H1 (cell line): ENCODE data around the gene TMEM179B. TPM values are rescaled to one million over a fixed set of nuclear protein-coding genes. Genes with fewer than 3 reads are reported as not detected.

Experiments
- BACH1 ChIP-seq: IDR thresholded peaks from 2 replicates; pipeline ENCODE4 v1.6.1; 2012; ENCODE audit warnings: low read length, improper control_type of control experiment
- BCL11A ChIP-seq, 2 experiments: IDR thresholded peaks; one replicate each; pipeline ENCODE4 v1.6.1; 2011; ENCODE audit warnings: low read depth in 2 of 2, low read length in 2 of 2, mild to moderate bottlenecking in 2 of 2
- GABPA ChIP-seq: IDR thresholded peaks from 2 replicates; pipeline ENCODE4 v1.6.1; 2011; ENCODE audit warnings: mild to moderate bottlenecking, low read length, moderate library complexity, borderline replicate concordance; ENCODE audit not compliant: insufficient read depth
- MAFK ChIP-seq: IDR thresholded peaks from 2 replicates; pipeline ENCODE4 v1.6.1; 2012; ENCODE audit warnings: low read depth, mild to moderate bottlenecking, improper control_type of control experiment, low read length
- POLR2AphosphoS5 ChIP-seq: IDR thresholded peaks from 2 replicates; pipeline ENCODE4 v1.6.1; 2011; ENCODE audit warnings: low read depth, low read length
- RAD21 ChIP-seq, 2 experiments: IDR thresholded peaks in 1 of 2; conservative IDR thresholded peaks in 1 of 2; 2 replicates each; pipeline ENCODE4 v1.6.1; 2011; ENCODE audit warnings: low read depth in 2 of 2, low read length in 2 of 2, improper control_type of control experiment in 1 of 2, inconsistent platforms in 1 of 2, mild to moderate bottlenecking in 1 of 2, moderate library complexity in 1 of 2
- RXRA ChIP-seq: IDR thresholded peaks from 2 replicates; pipeline ENCODE4 v1.6.1; 2011; ENCODE audit warnings: low read depth, mild to moderate bottlenecking, low read length, moderate library complexity; ENCODE audit not compliant: insufficient read depth
- SP1 ChIP-seq: IDR thresholded peaks from 2 replicates; pipeline ENCODE4 v1.6.1; 2011; ENCODE audit warnings: low read depth, low read length
- SUZ12 ChIP-seq: fragments of 200-600 bp; sonication (generic); IDR thresholded peaks from 2 replicates; pipeline ENCODE4 v1.6.1; 2012; ENCODE audit warnings: mild to moderate bottlenecking, inconsistent platforms, low read length, moderate library complexity, mixed read lengths
- ZNF274 ChIP-seq: IDR thresholded peaks from 2 replicates; pipeline ENCODE4 v1.7.0; 2012; ENCODE audit warnings: low read length, borderline replicate concordance; ENCODE audit errors: extremely low read depth
- polyA plus RNA-seq, 7 experiments: library from polyadenylated mRNA; depleted of rRNA in 3 of 7; stranded (reverse) in 5 of 7; unstranded in 2 of 7; fragments of >200 nt in 5 of 7; fragments of 200-250 nt in 2 of 7; gene quantifications; 1 replicate in 5 of 7; 2 replicates in 1 of 7; 4 replicates in 1 of 7; pipeline versions ENCODE4 v1.2.1 to v1.2.3, GENCODE V29; 2011 to 2013; ENCODE audit warnings: missing spikeins in 2 of 7, mixed read lengths in 2 of 7
- total RNA-seq: library from RNA; stranded (reverse); fragmentation: NEBNext Ultra II Directional; extraction: Animal tissue kit (Norgen Biotek cat#: 25700); gene quantifications from 2 replicates; pipeline ENCODE4 v1.2.1, GENCODE V29; 2021
- TF ChIP-seq, protein P1 (sequence below): IDR thresholded peaks from 2 replicates; pipeline ENCODE4 v1.6.1; 2012; ENCODE audit warnings: inconsistent platforms

TMEM179B gene
- total and polyA plus RNA-seq, 2 of the 8 experiments (the other 6 are each of a cell fraction or from before 2014, with no cell fraction given): 18.6 to 62.2 TPM

DNA sequence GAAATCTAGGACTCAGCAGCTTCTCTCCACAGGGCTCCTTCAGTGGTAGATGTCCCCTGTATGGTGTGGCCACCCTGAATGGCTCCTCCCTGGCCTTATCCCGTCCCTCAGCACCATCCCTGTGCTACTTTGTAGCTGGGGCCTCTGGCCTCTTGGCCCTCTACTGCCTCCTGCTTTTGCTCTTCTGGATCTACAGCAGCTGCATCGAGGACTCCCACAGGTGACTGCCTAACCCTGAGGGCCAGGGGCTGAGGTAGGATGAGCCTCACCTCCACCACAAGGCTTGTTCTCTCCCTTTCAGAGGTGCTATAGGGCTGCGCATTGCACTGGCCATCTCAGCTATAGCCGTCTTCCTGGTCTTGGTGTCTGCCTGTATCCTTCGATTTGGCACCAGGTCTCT is 1.8 kb downstream of the TMEM179B start (continued):
- TF ChIP-seq, protein P1, sequence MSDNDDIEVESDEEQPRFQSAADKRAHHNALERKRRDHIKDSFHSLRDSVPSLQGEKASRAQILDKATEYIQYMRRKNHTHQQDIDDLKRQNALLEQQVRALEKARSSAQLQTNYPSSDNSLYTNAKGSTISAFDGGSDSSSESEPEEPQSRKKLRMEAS: no peak
- TF ChIP-seq BCL11A (IDR thresholded peaks at IDR 0.05; ENCODE audit: low read depth in 2 of 2, low read length in 2 of 2) (no peak), RXRA (no peak), POLR2AphosphoS5 (peak; percentile 47; the same call in 1 of the 2 replicates), BACH1 (no peak), SP1 (no peak), MAFK (no peak), GABPA (no peak), RAD21 (IDR thresholded peaks at IDR 0.05 in 1 of 2, conservative IDR thresholded peaks at IDR 0.05 in 1 of 2; ENCODE audit: low read depth in 2 of 2, low read length in 2 of 2) (peak in 1 of 2 experiments; percentile 9; a peak in 1 of 4 replicates), ZNF274 (no peak), SUZ12 (no peak)
